Vagina (tissue), 2 donors: ENCODE results near the gene MYO1D.

Experiments
- CTCF ChIP-seq, 3 experiments: fragments of 450-650 bp in 2 of 3; fragments of 200-600 bp in 1 of 3; sonication (generic) in 1 of 3; IDR thresholded peaks; one replicate each; pipeline ENCODE4 v1.5.1; 2017 to 2019; ENCODE audit warnings: antibody characterized with exemption in 3 of 3, mild to moderate bottlenecking in 2 of 3, moderate library complexity in 2 of 3
- POLR2A ChIP-seq, 2 donors: fragments of 450-650 bp; IDR thresholded peaks; one replicate each; pipeline ENCODE4 v1.6.1; 2017; ENCODE audit warnings: antibody characterized with exemption in 2 of 2, mild to moderate bottlenecking in 2 of 2, moderate library complexity in 2 of 2

GRCh38 chr17:32622540-32622939 is 254.4 kb downstream of the MYO1D start:
- TF ChIP-seq CTCF (IDR thresholded peaks at IDR 0.05) = no peak
- no peak for TF ChIP-seq POLR2A (IDR thresholded peaks at IDR 0.05)
